HG02763 (cell line): Measurements from ENCODE around the gene CAMSAP1.

Experiments
- ATAC-seq: cut with Tn5 transposase; IDR thresholded peaks from one replicate; pipeline ENCODE4 v1.9.1; 2021; ENCODE audit warnings: mild to moderate bottlenecking, moderate library complexity; ENCODE audit not compliant: unreplicated experiment

The CAMSAP1 gene

DNA sequence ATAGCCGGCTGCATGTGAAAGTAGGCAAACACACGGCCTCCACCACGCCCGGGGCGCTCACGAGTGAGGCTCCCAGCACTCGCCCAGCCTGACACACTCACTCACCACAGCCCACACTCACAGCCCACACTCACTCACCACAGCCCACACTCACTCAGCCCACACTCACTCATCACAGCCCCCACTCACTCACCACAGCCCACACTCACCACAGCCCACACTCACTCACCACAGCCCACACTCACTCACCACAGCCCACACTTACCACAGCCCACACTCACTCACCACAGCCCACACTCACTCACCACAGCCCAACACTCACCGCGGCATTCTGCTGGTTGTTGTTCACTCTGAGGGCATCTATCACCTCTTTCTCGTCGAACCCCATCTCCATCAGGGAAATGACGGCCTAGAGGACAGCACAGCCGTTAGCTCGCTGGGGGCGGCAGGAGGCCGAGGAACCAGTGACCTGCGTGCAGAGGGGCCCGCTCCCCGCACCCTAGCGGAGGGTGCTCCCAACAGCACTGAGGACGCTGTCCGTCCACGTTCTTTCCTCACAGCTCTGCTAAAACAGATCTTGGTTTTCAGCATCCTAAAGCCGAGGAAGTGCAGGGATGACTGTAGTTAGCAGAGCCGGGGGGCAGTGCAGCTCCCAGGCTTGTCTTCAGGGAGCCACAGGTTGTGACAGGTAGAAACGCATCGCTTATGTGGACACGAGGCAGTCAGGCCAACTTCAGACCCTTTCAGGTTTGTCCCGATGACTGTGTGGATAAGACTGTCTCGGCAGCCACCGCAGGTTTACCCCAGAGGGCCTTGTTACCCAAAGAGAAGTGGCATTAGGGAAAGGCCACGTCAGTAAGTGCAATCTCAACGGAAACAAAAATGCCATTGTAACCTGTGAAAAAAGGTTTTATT, 32.3 kb upstream of the CAMSAP1 start:
- ATAC-seq: no peak

DNA sequence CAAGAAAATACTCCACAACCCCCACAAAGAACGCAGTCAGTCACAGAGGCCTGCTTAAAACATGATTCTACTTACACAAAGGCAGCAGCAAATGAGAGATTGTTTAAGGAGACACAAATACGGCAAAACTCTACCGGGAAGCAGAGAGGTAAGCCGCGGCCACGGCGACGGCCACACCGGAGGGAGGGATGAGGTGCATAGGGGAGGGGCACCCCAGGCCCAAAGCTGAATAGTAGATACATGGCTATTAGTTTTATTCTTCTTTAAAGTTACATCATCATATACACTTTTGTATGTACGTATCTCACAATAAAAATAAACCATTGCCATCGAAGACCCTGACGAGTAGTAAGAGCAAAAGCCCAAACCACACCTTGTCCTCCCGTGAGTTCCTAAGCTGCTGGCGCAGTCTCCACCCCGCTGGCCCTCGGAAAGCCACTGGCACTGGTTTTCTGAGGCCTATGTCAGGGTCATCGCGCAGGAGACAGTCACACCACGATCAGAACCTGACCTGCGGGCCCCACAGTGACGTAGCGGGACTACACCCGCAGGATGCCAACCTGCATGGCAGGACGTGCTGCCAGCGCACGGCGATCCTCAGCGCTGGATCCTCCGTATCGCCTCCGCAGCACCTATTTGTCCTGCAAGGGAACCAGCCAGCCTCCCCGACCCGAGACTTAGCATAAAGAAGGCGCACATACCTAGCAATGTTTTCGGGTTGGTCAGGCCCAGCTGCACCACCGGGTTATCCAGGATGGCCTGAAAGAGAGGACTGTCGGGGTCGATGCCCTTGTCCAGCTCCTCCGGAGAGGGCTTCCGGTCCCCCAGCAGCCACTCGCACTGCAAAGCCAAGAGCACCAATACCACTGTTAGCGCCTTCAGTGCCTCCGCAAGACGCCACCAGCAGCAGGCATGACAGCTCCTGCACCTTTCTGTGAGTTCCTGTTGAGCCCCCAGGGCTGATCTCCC, 30.5 kb upstream of the CAMSAP1 start:
- ATAC-seq: no peak

DNA sequence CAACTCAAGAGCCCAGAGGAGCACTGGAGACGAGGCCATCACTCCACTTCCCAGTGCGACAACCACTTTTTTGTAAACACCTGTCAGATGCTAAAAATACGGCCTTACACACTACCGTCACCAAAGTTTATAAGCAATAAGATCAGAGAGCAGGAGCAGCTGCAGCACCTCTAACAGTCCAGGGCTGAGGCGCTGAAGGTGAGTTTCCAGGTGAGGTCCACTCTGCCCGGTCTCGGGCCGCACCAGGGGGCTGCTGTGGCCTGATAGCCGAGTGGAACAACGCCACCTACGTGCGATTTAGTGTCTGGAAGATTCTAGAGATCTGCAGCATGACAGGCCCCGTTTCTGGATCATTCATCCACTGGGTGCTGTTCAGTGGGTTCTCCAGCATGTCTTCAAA, 25.8 kb upstream of the CAMSAP1 start:
- ATAC-seq: no peak

DNA sequence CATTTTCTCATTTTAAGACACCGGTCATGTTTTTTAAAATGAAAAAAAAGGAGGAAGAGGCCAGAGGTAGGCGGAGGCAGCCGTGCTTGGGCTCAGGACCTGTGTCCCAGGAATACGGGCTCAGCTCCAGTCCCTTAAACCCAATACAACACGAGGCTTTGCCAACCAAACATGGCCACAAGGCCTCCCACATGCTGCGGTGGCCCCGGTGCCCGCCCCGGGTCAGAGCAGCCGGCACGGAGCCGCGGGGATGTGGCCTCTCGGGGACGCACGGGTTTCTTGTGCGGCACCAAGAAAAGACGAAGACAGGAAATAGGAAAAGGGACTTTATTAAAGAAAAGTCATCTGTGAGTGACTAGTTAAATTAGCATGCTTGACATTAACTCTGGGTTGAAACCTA, 25.3 kb upstream of the CAMSAP1 start:
- no peak for ATAC-seq

DNA sequence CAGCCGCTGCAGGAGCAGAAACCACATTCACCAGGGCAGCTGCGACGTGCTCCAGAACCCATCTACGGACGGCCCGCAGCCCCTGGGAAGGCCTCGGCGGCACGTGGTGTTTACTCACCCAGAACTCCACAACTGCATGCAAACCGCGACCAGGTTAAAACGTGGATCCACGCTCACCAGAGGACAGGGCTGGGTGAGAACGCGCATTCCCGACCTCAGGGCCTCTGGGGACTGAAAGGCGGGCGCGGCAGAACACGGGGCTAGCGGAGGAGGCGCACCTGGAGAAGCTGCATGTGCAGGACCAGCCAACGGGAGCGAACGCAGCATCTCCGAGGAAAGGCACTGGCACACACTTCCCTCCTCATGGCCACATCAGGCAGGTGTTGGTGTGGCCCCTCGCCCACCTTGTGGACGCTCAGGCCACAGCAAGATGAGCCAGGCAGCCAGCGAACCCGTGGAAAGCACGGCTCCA, 24.0 kb upstream of the CAMSAP1 start:
- ATAC-seq: no peak

DNA sequence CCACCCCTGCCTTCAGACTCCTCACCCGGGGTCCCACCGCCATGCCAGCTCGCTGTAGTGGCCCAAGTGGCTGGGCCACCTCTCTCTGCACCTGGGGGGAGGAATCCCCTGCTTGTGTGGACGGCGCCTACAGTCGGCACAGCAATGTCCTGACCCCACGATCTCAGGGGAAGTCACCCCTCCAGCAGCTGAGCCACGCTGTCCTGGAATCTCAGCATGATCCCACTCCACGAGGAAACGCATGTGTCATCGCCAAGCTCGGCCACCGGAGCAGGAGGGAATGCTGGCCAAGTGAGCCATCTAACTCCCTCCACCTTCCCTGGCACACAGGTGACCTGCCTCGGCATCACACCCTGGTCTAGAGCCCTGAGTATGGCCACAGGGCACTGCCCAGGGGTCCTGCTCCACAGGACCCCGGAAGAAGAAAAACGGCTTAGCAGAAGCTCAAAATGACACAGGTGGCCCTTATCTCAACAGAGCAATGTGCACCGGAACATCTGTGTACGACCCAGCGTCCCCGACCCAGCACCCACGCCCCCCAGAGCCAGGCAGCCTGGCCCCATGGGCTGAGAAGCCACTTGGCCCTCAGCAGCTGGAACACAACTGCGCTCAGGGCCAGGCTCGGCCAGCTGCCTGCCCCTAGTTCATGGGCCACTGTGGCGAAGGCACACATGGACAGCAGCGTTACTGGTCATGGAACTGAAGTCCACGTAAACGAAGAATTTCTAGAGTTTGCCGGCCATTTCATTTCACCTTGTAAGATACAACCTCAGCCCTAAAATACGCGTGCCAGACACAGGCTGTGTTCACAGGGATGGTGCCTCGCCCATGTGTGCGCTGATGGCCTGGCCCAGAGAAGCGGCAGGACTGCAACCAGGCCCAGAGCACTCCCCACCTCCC, 23.4 kb upstream of the CAMSAP1 start:
- ATAC-seq: no peak

DNA sequence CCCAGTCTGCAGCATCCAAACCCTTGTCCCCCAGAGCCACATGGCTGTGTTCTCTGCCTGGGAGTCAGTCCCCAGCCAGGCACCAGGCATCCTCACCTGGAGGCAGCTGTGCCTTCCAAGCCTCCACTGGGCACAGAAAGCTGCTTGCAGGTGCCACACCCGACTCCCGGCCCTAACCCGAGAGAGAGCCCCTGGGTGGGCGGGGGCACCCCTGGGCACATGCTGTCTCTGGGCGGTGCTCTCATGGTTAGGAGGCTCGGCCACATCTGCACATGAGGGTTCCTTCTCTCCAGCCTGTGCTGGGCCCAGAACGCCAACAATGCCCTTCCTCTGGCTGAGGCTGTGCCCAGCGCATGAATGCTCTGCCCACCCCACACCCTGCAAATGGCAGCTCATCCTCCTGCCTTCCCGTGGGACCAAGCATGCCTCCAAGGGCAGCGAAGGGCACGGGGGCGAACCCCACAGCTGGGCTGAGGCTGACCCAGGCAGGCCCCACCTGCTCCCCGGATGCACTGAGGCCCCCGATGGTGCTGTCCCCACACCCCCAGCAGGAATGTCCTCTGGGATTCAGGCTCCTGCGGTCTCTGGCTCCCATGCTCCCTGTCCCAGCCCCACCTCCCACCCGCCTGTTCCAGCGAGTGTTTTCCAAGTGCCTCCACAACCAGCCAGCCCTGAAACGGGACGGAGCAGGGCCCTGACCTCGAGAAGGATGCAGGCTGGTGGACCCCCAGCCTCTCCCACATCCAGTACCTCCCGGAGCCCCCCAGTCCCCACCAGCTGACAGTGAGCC, 22.5 kb upstream of the CAMSAP1 start:
- no peak for ATAC-seq

DNA sequence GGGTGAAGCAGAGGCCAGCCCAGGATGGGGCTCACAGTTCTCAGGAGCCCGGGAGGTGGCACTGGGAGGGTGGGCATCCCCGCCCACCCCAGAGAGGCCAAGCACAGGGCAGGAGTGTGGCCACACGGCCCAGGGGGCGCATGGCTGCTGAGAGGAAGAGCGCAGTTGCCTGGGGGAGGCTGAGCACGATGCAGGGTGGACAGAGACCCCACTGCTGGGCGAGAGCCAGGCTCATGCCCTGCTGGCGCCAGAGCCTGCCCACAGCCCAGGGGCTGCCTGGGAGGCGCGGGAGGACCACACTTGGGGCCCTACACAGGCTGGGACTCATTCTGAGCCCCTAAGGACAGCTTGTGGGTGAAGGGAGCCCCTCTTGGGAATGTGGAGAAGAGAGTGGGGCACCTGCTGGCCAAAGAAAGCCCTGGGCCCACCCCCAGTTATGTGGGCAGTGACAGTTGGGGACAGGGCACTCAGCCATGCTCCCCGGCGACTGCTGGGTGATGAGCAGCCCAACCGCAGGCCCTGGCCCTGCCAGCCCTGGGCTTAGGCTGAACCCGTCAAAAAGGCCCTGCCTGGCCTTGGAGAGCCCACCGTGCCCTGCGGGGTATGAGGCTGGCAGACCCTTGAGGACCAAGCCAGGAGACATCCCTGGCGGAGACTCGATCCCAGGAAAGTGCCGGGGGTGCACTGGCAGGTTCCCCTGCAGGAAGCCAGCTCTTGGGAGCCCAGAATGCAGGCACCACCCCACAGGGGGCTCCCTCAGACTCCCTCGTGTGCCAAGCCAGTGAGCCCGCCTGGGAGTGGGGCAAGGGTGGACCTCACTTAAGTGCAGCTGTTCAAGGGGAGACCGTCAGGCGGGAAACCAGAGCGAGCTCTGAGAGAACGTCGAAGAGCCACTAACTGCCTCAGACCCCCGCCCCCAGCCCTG, 21.6 kb upstream of the CAMSAP1 start:
- ATAC-seq: no peak

DNA sequence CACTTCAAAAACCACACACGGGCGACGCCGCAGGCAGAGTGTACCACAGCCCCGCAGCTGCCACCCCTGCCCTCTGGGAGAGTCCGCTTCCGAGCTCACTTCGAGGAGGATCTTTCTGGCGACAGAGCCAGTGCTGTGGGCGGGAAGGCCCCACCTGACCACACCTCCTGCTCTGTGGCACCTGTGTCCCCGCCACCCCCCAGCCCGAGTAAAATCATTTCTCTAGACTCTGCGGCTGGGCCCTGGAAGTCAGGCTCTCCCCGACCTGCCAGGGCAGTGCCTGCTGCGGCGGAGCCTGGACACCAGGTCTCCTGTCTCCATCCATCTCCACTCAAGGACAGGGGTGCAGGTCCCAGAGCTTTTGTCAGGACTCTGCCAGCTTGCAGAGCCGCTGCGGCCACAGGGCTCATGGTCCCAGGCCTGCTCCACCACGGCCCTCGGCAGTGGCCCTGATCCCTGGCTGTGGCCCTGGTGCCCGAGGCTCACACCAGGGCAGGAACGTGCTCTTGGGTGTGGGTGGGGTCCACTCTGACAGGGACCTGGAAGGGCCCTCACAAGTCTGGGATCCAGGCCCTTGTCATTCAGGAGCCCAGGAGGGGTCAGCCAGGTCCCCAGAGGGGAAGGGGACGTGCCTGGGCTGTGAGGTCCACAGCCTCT, 20.9 kb upstream of the CAMSAP1 start:
- no peak for ATAC-seq

DNA sequence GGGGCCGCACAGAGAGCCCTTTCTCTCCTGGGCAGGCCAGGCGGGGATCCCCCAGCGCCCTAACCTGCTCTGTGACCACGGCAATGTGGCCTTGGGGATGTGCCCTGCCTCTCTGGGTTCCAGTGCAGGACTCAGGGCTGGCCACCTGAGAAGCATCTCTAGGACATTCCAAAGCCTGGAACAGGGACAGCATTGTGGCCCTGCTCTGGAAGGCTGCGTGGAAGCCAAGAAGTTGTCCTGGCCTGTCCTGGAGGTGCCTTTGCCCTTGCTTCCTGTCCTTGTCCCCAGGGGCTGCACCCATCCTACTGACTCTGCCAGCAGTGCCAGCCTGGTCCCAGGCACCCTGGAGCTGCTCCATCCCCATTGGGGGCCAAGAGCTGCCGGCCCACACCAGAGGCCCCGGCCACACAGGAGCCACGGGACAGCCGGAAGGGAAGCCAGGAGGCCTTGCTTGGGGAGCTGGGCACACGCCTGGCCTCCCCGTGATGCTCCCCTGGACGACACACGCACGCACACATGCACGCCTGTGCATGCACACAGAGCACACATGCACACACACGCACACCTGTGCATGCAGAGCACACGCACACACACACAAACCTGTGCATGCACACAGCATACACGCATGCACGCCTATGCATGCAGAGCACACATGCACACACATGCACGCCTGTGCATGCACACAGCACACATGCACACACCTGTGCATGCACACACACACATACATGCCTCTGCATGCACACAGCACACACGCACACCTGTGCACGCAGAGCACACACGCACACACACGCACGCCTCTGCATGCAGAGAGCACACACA, 20.1 kb upstream of the CAMSAP1 start:
- ATAC-seq: no peak

DNA sequence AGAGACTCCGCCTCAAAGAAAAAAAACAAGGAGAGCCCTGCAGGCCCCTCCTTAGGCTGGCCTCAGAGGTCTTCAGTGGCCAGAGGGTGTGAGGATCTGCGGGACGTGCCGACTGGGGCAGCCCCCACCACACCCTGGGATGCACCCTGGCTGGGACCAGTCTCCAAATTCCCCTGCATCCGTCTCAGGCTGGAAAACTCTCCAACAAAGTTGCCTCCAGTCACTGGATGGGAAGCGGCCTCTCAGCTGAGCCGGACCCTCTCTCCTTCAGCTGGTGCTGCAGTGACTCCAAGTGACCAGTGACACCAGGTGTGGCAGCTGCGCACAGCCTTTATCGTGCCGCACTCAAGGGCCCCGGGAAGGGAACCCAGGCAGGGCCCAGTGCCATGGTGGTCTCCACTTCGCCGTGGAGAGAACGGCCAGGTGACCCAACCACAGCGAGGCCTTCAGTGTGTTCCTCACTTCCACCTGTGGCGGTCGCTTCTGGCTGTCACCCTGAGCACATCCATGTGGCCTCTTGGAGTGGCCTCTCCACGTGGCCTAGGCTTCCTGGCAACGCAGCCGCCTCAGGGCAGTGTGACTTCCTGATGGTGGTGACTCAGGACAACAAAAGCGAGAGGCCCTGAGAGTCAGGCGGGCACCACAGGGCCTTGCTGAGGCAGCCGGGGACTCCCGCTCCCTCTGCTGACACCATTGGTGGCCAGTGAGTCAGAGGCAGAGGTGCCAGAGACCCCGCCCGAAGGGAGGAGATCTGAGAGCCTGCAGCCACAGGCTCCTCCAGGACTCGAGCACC, 19.3 kb upstream of the CAMSAP1 start:
- no peak for ATAC-seq

DNA sequence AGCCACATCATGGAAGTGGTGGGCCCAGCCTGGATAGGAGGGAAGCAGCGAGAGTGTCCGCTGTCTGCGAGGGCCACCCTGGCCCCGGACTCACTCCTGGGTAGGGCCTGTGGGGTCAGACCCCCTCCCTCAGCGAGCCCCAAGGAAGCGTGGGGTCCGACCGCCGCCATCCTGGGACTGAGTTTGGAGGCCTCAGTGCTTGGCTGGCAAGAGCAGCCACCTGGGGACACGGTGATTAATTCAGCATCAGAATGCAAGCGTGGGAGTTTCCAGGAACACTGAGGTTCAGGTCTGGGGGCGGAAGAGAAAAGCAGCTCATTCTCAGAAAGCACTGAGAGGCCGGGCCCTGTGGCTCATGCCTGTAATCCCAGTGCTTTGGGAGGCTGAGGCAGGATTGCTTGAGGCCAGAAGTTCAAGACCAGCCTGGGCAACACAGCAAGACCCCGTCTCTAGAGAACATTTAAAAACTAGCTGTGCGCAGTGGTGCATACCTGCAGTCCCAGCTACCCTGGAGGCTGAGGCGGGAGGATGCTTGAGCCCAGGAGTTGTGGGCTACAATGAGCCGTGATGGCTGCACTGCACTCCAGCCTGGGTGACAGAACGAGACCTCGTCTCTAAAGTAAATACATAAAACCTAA, 18.3 kb upstream of the CAMSAP1 start:
- no peak for ATAC-seq

DNA sequence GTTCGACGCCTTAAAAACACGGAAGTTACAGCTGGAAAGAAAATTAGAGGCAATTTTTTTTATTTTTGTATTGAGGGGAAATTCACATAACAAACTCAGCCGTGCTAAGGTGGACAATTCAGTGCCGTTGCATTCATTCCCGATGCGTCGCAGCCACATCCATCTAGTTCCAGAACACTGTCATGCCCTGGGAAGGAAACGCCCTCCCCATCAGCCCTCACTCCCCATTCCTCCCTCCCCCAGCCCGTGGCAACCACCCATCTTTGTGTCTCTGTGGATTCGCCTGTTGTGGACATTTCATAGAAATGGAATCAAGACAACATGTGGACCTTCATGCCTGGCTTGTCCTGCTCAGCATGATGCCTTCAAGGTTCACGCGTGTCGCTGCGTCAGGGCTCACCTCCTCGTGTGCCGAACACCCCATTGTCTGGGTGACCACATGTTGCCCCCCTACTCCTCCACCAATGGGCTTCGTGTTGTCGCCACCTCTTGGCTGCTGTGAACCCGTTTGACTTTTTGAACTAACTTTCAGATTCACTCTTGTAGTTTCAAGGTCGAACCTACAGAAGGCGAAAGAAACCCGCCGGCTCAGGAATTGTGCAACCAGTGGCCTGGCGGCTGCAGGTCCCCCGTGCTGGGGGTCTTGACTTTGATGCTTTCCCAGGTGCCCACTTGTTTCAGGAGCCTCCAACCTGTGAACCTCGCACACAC, 17.4 kb upstream of the CAMSAP1 start:
- ATAC-seq: no peak

DNA sequence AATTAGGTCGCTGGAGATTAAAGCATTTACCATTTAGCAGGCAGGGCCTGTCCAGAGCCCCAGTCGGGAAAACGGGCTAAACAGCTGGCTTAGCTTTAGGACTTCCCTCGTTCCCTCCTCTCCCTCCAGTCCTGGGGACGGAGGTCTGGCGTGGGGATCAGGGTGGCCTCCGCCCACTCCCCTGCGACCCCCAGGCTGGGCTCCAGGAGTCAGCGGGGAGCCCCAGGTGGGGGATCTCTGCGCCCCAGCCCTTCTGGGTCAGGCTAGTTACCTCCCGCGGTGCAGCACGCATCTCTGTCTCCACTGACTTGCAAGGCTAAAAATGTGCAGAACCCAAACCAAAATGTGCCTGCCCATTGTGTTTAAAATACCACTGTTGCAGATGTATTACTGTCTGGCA, 16.2 kb upstream of the CAMSAP1 start:
- no peak for ATAC-seq

DNA sequence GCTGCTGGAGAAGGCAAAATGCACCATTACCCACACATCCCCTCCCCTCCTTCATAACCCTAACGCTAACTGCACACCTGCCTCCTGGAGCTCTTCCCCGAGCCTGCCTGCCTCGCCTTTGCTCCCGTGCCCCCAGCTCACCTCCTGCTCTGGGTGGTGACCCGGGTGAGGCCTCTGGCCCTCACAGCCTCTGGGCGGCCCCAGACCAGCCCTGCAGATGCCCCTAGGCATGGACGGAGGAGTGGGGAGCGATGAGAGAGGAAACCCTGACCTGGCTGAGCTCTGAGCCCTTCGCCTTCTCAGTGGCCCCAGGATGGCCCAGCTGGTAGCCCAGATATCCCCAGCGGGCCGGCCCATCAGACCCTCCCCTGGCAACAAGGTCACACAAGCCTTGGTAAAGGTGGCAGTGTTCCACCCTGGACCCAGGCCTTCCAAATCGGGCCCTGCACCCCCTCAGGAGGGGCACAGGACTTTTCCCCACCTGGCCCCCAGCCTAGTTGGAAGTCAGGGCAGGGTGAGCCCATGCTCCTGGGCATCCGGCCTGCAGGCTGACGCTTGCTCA, 14.5 kb upstream of the CAMSAP1 start:
- ATAC-seq: no peak
